Effector memory CD4-positive, alpha-beta T cell (primary cell): ENCODE results near the gene MEIOSIN.
"Not testable (repeated sequence)": the region's sequence is repeated elsewhere in the genome, so short reads cannot be mapped to it uniquely, and the experiment has no call there.

ENCODE experiments used
- DNase-seq, 3 donors: peaks; one replicate each; pipeline ENCODE4 v3.0.0-alpha.2; 2020
- H3K27ac ChIP-seq: 2 replicates; pipeline ENCODE4 v1.7.0; 2013; ENCODE audit warnings: mild to moderate bottlenecking, low read length, moderate library complexity; ENCODE audit not compliant: insufficient read depth, poor library complexity, severe bottlenecking
- H3K27me3 ChIP-seq: replicated peaks from 2 replicates; pipeline ENCODE4 v1.7.0; 2013; ENCODE audit warnings: mild to moderate bottlenecking, low read length; ENCODE audit not compliant: insufficient read depth, control insufficient read depth, poor library complexity, severe bottlenecking
- H3K36me3 ChIP-seq: 2 replicates; pipeline ENCODE4 v1.7.0; 2013; ENCODE audit warnings: mild to moderate bottlenecking, low read length, moderate library complexity; ENCODE audit not compliant: control insufficient read depth, insufficient read depth
- H3K4me1 ChIP-seq: 2 replicates; pipeline ENCODE4 v1.7.0; 2013; ENCODE audit warnings: low read length, mild to moderate bottlenecking; ENCODE audit not compliant: control insufficient read depth, insufficient read depth, poor library complexity, severe bottlenecking
- H3K4me3 ChIP-seq: 2 replicates; pipeline ENCODE4 v1.7.0; 2013; ENCODE audit warnings: low read length, low read depth, mild to moderate bottlenecking; ENCODE audit not compliant: insufficient read depth, poor library complexity, severe bottlenecking
- H3K9me3 ChIP-seq: 2 replicates; pipeline ENCODE4 v1.7.0; 2013; ENCODE audit warnings: mild to moderate bottlenecking, low read length, moderate library complexity; ENCODE audit not compliant: control insufficient read depth
- total RNA-seq, 3 donors: gene quantifications; one replicate each; lab custom pipeline; 2026; lab: John Stamatoyannopoulos, UW

The MEIOSIN gene, protein sequence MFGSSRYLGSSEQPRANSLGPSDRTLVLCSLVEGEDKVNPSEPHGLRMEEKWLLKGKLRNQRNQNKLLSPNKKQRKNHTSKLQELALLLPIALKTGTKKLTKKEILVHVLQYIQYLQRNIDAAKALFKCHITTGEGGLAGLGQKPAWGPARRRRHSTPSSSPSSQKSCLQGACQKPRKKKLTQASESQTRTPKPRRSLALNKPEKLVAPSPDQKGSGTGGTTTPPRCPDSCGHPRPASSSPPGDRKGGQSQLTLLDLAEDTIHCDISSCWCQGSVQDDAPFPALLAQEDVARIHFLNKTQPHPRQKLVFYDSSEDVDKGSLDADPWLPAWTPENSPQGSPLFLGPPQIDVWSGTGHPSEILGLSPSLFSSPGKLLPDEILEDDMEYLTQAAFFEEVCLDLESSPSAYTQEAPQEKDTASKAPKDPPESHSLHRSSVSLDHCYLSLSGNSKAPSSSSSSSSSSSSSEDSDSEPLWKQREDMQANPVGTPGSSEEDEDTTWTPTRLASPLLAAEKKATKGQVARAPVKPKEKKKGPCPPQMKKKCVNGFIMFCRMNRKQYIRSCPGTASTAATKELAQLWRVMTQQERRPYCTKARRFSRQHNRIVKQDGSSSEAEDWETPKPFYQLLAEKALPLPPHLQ
- 0 reads per million in 3 donors for total RNA-seq

DNA sequence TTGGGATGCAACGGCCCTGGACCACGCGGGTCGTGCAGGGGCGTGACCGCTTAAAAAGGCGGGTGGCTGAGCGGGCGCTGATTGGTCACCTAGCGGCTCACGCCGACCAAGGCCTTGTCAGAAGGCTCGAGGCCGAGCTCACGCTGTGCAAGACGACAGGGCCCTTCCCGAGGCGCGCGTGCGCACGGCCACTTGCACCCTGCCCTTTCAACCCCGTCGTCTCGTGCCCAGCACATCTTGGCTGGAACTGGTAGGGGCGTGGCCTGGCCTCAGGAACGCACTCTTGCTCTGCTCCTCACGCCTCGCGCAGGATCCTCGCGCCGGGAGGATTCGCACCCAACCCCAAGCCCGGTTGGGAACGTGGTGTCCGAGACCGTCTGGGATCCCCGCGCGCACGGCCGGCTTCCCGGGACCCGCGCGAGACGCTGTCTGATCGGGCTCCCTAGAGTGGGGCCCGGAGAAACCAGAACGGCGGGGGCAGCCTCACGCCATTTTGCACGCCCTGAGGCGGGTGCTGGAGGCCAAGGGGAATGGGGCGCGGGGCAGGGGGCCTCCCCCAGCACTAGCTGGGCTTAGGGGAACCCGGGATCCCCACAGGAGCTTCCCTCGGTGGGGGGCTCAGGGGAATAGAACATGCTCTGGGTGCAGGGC lies at the start of gene MEIOSIN:
Gene MEIOSIN, plus strand, starts transcription at position 280 of the 651 bp plus-strand sequence. CDS start 1,938 bp downstream, outside the sequence.
- Histone ChIP-seq H3K36me3 (no peaks in the 10 kb centered on the region), H3K27me3 (no peaks in the 10 kb centered on the region), H3K4me3 (no peak within 1 kb of the TSS), H3K9me3 (no peaks in the 10 kb centered on the region), H3K27ac (no peak within 1 kb of the TSS), H3K4me1 (peaks cover 12% of the 10 kb centered on the region)
- no peak for DNase-seq

DNA sequence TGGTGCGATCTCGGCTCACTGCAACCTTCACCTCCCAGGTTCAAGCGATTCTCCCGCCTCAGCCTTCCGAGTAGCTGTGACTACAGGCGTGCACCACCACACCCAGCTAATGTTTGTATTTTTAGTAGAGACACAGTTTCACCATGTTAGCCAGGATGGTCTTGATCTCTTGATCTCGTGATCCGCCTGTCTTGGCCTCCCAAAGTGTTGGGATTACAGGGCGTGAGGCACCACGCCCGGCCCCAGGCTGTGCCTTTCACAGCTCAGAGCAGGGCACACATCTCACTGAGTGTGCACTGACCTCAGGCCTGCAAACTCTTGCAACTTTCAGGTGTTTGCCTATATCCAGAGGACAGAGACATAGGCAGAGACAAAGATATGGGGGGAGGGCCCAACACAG lies 48.2 kb upstream of the MEIOSIN start:
- H3K4me3 ChIP-seq, H3K27ac ChIP-seq, H3K9me3 ChIP-seq, DNase-seq, H3K4me1 ChIP-seq, H3K27me3 ChIP-seq: not testable (repeated sequence)
- peaks cover 33% of the 10 kb centered on the region for H3K36me3 ChIP-seq

GRCh38 chr19:45687599-45687998 lies 45.6 kb upstream of the MEIOSIN start:
- H3K36me3 ChIP-seq = peaks cover 33% of the 10 kb centered on the region

GRCh38 chr19:45691516-45692186 lies 41.6 kb upstream of the MEIOSIN start, which contains the start of gene SNRPD2:
TSS of gene SNRPD2 (minus strand) at chr19:45691953. CDS start at chr19:45691888, 65 bp downstream.
- peak within 1 kb of the TSS; percentile 69 for H3K4me3 ChIP-seq
- peak; percentile 83 to 89 (median 86) for DNase-seq
- H3K27ac ChIP-seq = peak within 1 kb of the TSS; percentile 83
- peaks cover 15% of the 10 kb centered on the region for H3K4me1 ChIP-seq
- H3K36me3 ChIP-seq = peaks cover 29% of the 10 kb centered on the region
- H3K27me3 ChIP-seq = no peaks in the 10 kb centered on the region
- H3K9me3 ChIP-seq = no peaks in the 10 kb centered on the region

More at GRCh38 chr19:45687599-45687998, 45.6 kb upstream of the MEIOSIN start:
- no peak for DNase-seq
- H3K9me3 ChIP-seq = no peaks in the 10 kb centered on the region
- no peak overlapping the region for H3K27ac ChIP-seq
- H3K4me3 ChIP-seq = no peak overlapping the region
- peaks cover 7% of the 10 kb centered on the region for H3K4me1 ChIP-seq
- no peaks in the 10 kb centered on the region for H3K27me3 ChIP-seq

DNA sequence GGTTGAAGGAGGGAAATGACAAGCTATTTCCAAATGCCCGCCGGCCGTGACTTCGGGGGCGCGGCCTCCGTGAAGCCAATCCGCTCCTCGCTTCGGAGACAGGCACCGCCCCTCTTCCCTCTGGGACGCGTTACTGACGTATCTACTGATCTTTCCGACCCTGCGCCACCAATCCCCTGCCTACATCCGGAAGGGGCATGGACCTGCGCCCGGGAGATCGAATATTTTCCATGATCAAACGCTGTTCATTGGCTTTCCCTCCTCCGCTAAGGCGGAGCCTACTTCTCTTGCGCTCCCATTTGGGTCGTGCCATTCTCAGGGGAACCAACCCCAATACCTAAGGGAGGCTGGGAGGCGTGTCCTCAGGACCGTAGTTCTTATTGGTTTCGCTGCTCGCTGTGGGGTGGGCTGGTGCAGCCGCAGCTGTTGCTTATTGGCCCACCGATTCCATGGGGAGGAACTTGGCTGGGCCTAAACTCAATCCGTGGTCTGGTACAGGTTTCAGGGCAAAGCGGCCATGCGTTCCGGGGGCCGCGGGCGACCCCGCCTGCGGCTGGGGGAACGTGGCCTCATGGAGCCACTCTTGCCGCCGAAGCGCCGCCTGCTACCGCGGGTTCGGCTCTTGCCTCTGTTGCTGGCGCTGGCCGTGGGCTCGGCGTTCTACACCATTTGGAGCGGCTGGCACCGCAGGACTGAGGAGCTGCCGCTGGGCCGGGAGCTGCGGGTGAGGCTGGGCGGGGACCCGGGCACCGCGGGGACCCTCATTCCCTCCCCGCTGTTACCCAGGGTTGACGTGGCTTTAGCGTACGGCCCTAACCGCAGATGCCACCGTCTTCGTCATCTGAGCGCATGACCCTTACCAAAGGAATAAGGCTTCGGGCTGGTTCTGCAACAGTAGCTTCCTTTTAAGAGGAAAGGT lies 40.8 kb upstream of the MEIOSIN start, which contains the start of gene QPCTL:
Gene QPCTL, plus strand, starts transcription at position 480 of the 919 bp plus-strand sequence. Its CDS starts 38 bp downstream, at position 518.
- Histone ChIP-seq H3K27me3 (no peaks in the 10 kb centered on the region), H3K9me3 (no peaks in the 10 kb centered on the region), H3K4me3 (peak within 1 kb of the TSS; percentile 69), H3K36me3 (peaks cover 22% of the 10 kb centered on the region), H3K27ac (peak within 1 kb of the TSS; percentile 83), H3K4me1 (peaks cover 15% of the 10 kb centered on the region)
- peak; percentile 93 to 96 (median 96) for DNase-seq

DNA sequence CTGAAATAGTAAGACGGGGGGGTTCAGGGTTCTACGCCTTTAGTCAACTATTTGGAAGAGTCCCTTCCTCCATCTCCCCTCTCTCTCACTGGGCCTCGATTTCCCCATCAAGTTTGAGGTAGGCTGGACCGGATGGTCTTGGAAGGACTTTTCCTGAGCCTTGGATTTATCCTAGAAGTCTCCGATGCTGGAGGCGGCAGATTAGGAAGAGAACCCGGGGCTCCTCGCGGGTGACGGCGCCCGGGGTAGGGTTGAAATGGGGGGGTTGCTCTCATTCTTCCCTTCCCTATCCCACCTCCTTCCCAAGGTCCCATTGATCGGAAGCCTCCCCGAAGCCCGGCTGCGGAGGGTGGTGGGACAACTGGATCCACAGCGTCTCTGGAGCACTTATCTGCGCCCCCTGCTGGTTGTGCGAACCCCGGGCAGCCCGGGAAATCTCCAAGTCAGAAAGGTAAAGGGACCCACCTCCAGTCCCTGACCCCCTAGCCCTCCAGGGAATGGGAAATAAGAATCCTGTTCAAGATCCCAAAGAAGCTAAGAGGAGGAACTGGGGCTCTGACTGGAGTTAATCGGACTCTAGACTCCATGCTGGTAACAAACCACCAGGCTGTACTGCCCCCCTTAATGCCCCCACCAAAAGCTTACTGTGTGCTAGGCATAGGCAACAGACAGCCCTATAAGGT lies 40.0 kb upstream of the MEIOSIN start:
- H3K27me3 ChIP-seq = no peaks in the 10 kb centered on the region
- DNase-seq = peak; percentile 40 to 64 (median 43)
- H3K36me3 ChIP-seq = peaks cover 14% of the 10 kb centered on the region
- H3K4me1 ChIP-seq = peaks cover 15% of the 10 kb centered on the region
- no peaks in the 10 kb centered on the region for H3K9me3 ChIP-seq
- peak overlapping the region; percentile 83 for H3K27ac ChIP-seq
- H3K4me3 ChIP-seq = peak overlapping the region; percentile 69

DNA sequence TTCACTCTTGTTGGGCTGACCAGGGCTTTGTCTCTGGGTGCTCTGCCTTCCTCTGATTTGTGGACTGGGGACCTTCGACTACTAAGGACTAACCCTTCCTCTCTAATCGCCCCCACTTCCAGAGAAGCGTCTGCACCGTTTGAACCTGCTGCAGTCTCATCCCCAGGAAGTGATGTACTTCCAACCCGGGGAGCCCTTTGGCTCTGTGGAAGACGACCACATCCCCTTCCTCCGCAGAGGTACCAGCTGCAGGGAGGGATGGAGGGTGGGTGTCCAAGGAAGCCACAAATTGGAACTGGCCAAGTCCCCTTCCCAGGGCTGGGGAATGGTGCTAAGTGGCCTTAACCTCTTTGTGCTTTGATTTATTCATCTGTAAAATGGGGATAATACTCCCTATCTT lies 31.6 kb upstream of the MEIOSIN start:
- Histone ChIP-seq H3K4me3 (no peak overlapping the region), H3K27ac (no peak overlapping the region), H3K36me3 (peaks cover 12% of the 10 kb centered on the region), H3K9me3 (no peaks in the 10 kb centered on the region), H3K4me1 (no peaks in the 10 kb centered on the region), H3K27me3 (no peaks in the 10 kb centered on the region)
- DNase-seq = no peak

DNA sequence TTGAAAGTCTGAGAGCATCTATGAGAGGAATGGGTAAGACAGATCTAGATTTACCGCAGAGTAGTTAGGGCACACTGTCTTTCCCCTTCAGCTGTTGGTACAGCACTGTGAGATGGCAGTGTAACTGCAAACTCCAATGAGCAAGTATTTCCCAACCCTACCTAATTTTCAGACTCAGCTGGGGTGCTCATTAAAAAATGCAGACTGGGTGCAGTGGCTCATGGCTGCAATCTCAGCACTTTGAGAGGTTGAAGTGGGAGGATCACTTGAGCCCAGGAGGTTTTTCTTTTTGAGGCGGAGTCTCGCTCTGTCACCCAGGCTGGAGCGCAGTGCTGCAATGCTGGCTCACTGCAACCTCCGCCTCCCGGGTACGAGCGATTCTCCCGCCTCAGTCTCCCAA lies 28.1 kb upstream of the MEIOSIN start:
- Histone ChIP-seq H3K4me3 (no peak overlapping the region), H3K27me3 (no peaks in the 10 kb centered on the region), H3K36me3 (peaks cover 12% of the 10 kb centered on the region), H3K9me3 (no peaks in the 10 kb centered on the region), H3K4me1 (no peaks in the 10 kb centered on the region), H3K27ac (no peak overlapping the region)
- DNase-seq = no peak
